T-helper 2 cell treated with Interferon-gamma antibody and Interleukin-4, amounts not matched to agents 100 ng/mL and 5 ng/mL, for 36 hours (primary cell): ENCODE data around the gene SPPL3. TPM values are rescaled to one million over a fixed set of nuclear protein-coding genes. Genes with fewer than 3 reads are reported as not detected.

Source experiments
- intact Hi-C: fragments of 100-400 bp; cut with micrococcal nuclease; formaldehyde crosslinking; loops from one replicate; pipeline ENCODE4 v1.15.1; 2023
- total RNA-seq: library from RNA; stranded (reverse); gene quantifications from 2 replicates; pipeline ENCODE4 v1.2.3, GENCODE V29; 2022

Gene SPPL3
- total RNA-seq, 1 donor from 2014 or later: 33.8 TPM

- intact Hi-C loops: no loop called here
Observed at GRCh38 chr12:120790114-120790513, 114.0 kb downstream of the SPPL3 start.

GRCh38 chr12:120787889-120788288 lies 116.3 kb downstream of the SPPL3 start:
- intact Hi-C loops: no loop called here

GRCh38 chr12:120784804-120785203 lies 119.4 kb downstream of the SPPL3 start:
- intact Hi-C loops: no loop called here

- intact Hi-C loops: no loop called here
Observed at GRCh38 chr12:120783197-120783596, 121.0 kb downstream of the SPPL3 start.

- intact Hi-C loops: no loop called here
Observed at GRCh38 chr12:120775862-120776552, 128.2 kb downstream of the SPPL3 start.

- intact Hi-C loops: no loop called here
Observed at GRCh38 chr12:120774169-120774916, 129.8 kb downstream of the SPPL3 start.

- intact Hi-C loops: no loop called here
Observed at GRCh38 chr12:120771097-120771496, 133.1 kb downstream of the SPPL3 start.

GRCh38 chr12:120767071-120768024 lies 136.8 kb downstream of the SPPL3 start:
- intact Hi-C loops: no loop called here

GRCh38 chr12:120766566-120766965 lies 137.6 kb downstream of the SPPL3 start:
- intact Hi-C loops: no loop called here

- intact Hi-C loops: no loop called here
Observed at GRCh38 chr12:120764816-120765215, 139.3 kb downstream of the SPPL3 start.

- intact Hi-C loops: no loop called here
Observed at GRCh38 chr12:120763250-120763649, 140.9 kb downstream of the SPPL3 start.

GRCh38 chr12:120762086-120762485 lies 142.1 kb downstream of the SPPL3 start:
- intact Hi-C loops: no loop called here

- intact Hi-C loops: no loop called here
Observed at GRCh38 chr12:120761519-120761934, 142.6 kb downstream of the SPPL3 start.

- intact Hi-C loops: no loop called here
Observed at GRCh38 chr12:120760349-120761254, 143.6 kb downstream of the SPPL3 start.

GRCh38 chr12:120759591-120760348 lies 144.4 kb downstream of the SPPL3 start:
- intact Hi-C loops: no loop called here

GRCh38 chr12:120758798-120759590 lies 145.2 kb downstream of the SPPL3 start:
- intact Hi-C loops: no loop called here

- intact Hi-C loops: no loop called here
Observed at GRCh38 chr12:120757949-120758348, 146.2 kb downstream of the SPPL3 start.

GRCh38 chr12:120757226-120757742 lies 146.9 kb downstream of the SPPL3 start:
- intact Hi-C loops: no loop called here

GRCh38 chr12:120755269-120755668 lies 148.9 kb downstream of the SPPL3 start:
- intact Hi-C loops: no loop called here
